Stomach smooth muscle (tissue), 2 donors: ENCODE measurements around the gene RPS2.

ENCODE experiments used
- H3K27ac ChIP-seq: one replicate; pipeline ENCODE4 v1.7.0; 2013; ENCODE audit warnings: mild to moderate bottlenecking, low read length, inconsistent platforms
- H3K27me3 ChIP-seq, 2 donors: one replicate each; pipeline ENCODE4 v1.7.0; 2013; ENCODE audit warnings: low read length in 2 of 2; ENCODE audit not compliant: insufficient read depth in 2 of 2, control insufficient read depth in 1 of 2
- H3K36me3 ChIP-seq, 2 donors: one replicate each; pipeline ENCODE4 v1.7.0; 2013; ENCODE audit warnings: low read length in 2 of 2; ENCODE audit not compliant: control insufficient read depth in 2 of 2, insufficient read depth in 2 of 2
- H3K4me1 ChIP-seq: one replicate; pipeline ENCODE4 v1.7.0; 2013; ENCODE audit warnings: low read length; ENCODE audit not compliant: control insufficient read depth, insufficient read depth
- H3K4me3 ChIP-seq, 2 donors: one replicate each; pipeline ENCODE4 v1.7.0; 2013; ENCODE audit warnings: low read length in 2 of 2
- H3K9ac ChIP-seq, 2 donors: one replicate each; pipeline ENCODE4 v1.7.0; 2013; ENCODE audit warnings: low read length in 2 of 2, mild to moderate bottlenecking in 1 of 2
- H3K9me3 ChIP-seq, 2 donors: one replicate each; pipeline ENCODE4 v1.7.0; 2013; ENCODE audit warnings: low read length in 2 of 2; ENCODE audit not compliant: control insufficient read depth in 2 of 2
- donor health status: healthy.
- donor health status: Pancreatic carcinoma.

The RPS2 gene

GRCh38 chr16:1915732-1916639 is 48.6 kb downstream of the RPS2 start:
- peaks cover 37 to 55% of the 10 kb centered on the region in 2 donors for H3K27me3 ChIP-seq
- H3K27ac ChIP-seq = no peak overlapping the region
- H3K9me3 ChIP-seq = no peaks in the 10 kb centered on the region
- no peak overlapping the region for H3K4me3 ChIP-seq
- no peak overlapping the region for H3K9ac ChIP-seq
- no peaks in the 10 kb centered on the region for H3K36me3 ChIP-seq
- H3K4me1 ChIP-seq = peaks cover 4% of the 10 kb centered on the region

GRCh38 chr16:1914988-1915387 is 49.6 kb downstream of the RPS2 start:
- peaks cover 4% of the 10 kb centered on the region for H3K4me1 ChIP-seq
- no peaks in the 10 kb centered on the region for H3K36me3 ChIP-seq

GRCh38 chr16:1914084-1914608 is 50.5 kb downstream of the RPS2 start:
- no peaks in the 10 kb centered on the region for H3K36me3 ChIP-seq
- H3K27me3 ChIP-seq = peaks cover 23 to 47% of the 10 kb centered on the region in 2 donors
- H3K27ac ChIP-seq = no peak overlapping the region

More at GRCh38 chr16:1914988-1915387, 49.6 kb downstream of the RPS2 start:
- H3K27me3 ChIP-seq = peaks cover 29 to 49% of the 10 kb centered on the region in 2 donors
- H3K9me3 ChIP-seq = no peaks in the 10 kb centered on the region
- no peak overlapping the region for H3K9ac ChIP-seq
- no peak overlapping the region for H3K27ac ChIP-seq
- no peak overlapping the region for H3K4me3 ChIP-seq

GRCh38 chr16:1913327-1914083 is 51.1 kb downstream of the RPS2 start:
- H3K9me3 ChIP-seq = no peaks in the 10 kb centered on the region
- H3K4me3 ChIP-seq = no peak overlapping the region

More at GRCh38 chr16:1914084-1914608, 50.5 kb downstream of the RPS2 start:
- Histone ChIP-seq H3K9me3 (no peaks in the 10 kb centered on the region), H3K4me3 (no peak overlapping the region), H3K9ac (no peak overlapping the region), H3K4me1 (peaks cover 4% of the 10 kb centered on the region)

GRCh38 chr16:1912215-1912543 is 52.4 kb downstream of the RPS2 start:
- Histone ChIP-seq H3K36me3 (no peaks in the 10 kb centered on the region), H3K4me3 (no peak overlapping the region), H3K27me3 (peaks cover 13 to 38% of the 10 kb centered on the region in 2 donors), H3K27ac (no peak overlapping the region), H3K9ac (no peak overlapping the region), H3K4me1 (no peaks in the 10 kb centered on the region), H3K9me3 (no peaks in the 10 kb centered on the region)

More at GRCh38 chr16:1913327-1914083, 51.1 kb downstream of the RPS2 start:
- Histone ChIP-seq H3K9ac (no peak overlapping the region), H3K4me1 (peaks cover 1% of the 10 kb centered on the region), H3K27me3 (peaks cover 19 to 44% of the 10 kb centered on the region in 2 donors), H3K36me3 (no peaks in the 10 kb centered on the region), H3K27ac (no peak overlapping the region)
